ENCODE results near the gene SNX8.

SNX8 gene

GRCh38 chr7:2222516-2222915, 91.7 kb downstream of the SNX8 start:
- Histone ChIP-seq H3K4me2 (no peak overlapping the region), H3K36me3 (ENCODE audit: insufficient read depth) (peaks cover 10% of the 10 kb centered on the region; the same call in 1 of the 2 replicates), H3K27ac (no peak overlapping the region), H3K79me2 (ENCODE audit: insufficient read depth, low read depth) (no peaks in the 10 kb centered on the region; the same call in 1 of the 2 replicates), H3K4me1 (ENCODE audit: low read depth, poor library complexity, severe bottlenecking) (no peaks in the 10 kb centered on the region), H3K27me3 (ENCODE audit: insufficient read depth, low read depth) (no peaks in the 10 kb centered on the region), H2AFZ (ENCODE audit: low read depth) (no peak overlapping the region), H3K9ac (no peak overlapping the region), H3K4me3 (IDR thresholded peaks at IDR 0.05; ENCODE audit: insufficient read depth, low read depth, low read length) (no peak overlapping the region), H4K20me1 (ENCODE audit: insufficient read depth) (no peaks in the 10 kb centered on the region)
- TF ChIP-seq CTCF (conservative IDR thresholded peaks at IDR 0.05; ENCODE audit: low read depth, low read length), result no peak

GRCh38 chr7:2220954-2221353, 93.3 kb downstream of the SNX8 start:
- Histone ChIP-seq H3K4me2 (no peak overlapping the region), H3K36me3 (ENCODE audit: insufficient read depth) (peaks cover 12% of the 10 kb centered on the region; the same call in 1 of the 2 replicates), H2AFZ (ENCODE audit: low read depth) (no peak overlapping the region), H3K4me1 (ENCODE audit: low read depth, poor library complexity, severe bottlenecking) (no peaks in the 10 kb centered on the region), H3K79me2 (ENCODE audit: insufficient read depth, low read depth) (no peaks in the 10 kb centered on the region; the same call in 1 of the 2 replicates), H3K4me3 (IDR thresholded peaks at IDR 0.05; ENCODE audit: insufficient read depth, low read depth, low read length) (no peak overlapping the region), H3K27me3 (ENCODE audit: insufficient read depth, low read depth) (no peaks in the 10 kb centered on the region), H4K20me1 (ENCODE audit: insufficient read depth) (no peaks in the 10 kb centered on the region), H3K9ac (no peak overlapping the region), H3K27ac (no peak overlapping the region)
- no peak for TF ChIP-seq CTCF (conservative IDR thresholded peaks at IDR 0.05; ENCODE audit: low read depth, low read length)

GRCh38 chr7:2220506-2220905, 93.7 kb downstream of the SNX8 start:
- H3K4me1 ChIP-seq (ENCODE audit: low read depth, poor library complexity, severe bottlenecking), result no peaks in the 10 kb centered on the region
- H4K20me1 ChIP-seq (ENCODE audit: insufficient read depth), result no peaks in the 10 kb centered on the region
- H3K36me3 ChIP-seq (ENCODE audit: insufficient read depth), result peaks cover 12% of the 10 kb centered on the region; the same call in 1 of the 2 replicates
- H3K27me3 ChIP-seq (ENCODE audit: insufficient read depth, low read depth), result no peaks in the 10 kb centered on the region
- H3K9ac ChIP-seq, result no peak overlapping the region
- no peaks in the 10 kb centered on the region; the same call in 1 of the 2 replicates for H3K79me2 ChIP-seq (ENCODE audit: insufficient read depth, low read depth)
- no peak overlapping the region for H3K4me2 ChIP-seq
- no peak overlapping the region for H3K27ac ChIP-seq
- no peak for TF ChIP-seq CTCF (conservative IDR thresholded peaks at IDR 0.05; ENCODE audit: low read depth, low read length)
- no peak overlapping the region for H3K4me3 ChIP-seq (IDR thresholded peaks at IDR 0.05; ENCODE audit: insufficient read depth, low read depth, low read length)
- H2AFZ ChIP-seq (ENCODE audit: low read depth), result no peak overlapping the region

- no peak overlapping the region for H2AFZ ChIP-seq (ENCODE audit: low read depth)
- no peak overlapping the region for H3K4me2 ChIP-seq
- no peaks in the 10 kb centered on the region for H4K20me1 ChIP-seq (ENCODE audit: insufficient read depth)
- no peaks in the 10 kb centered on the region for H3K27me3 ChIP-seq (ENCODE audit: insufficient read depth, low read depth)
- no peak overlapping the region for H3K4me3 ChIP-seq (IDR thresholded peaks at IDR 0.05; ENCODE audit: insufficient read depth, low read depth, low read length)
- peaks cover 12% of the 10 kb centered on the region; the same call in 1 of the 2 replicates for H3K36me3 ChIP-seq (ENCODE audit: insufficient read depth)
- H3K27ac ChIP-seq, result no peak overlapping the region
- no peak for TF ChIP-seq CTCF (conservative IDR thresholded peaks at IDR 0.05; ENCODE audit: low read depth, low read length)
- no peaks in the 10 kb centered on the region; the same call in 1 of the 2 replicates for H3K79me2 ChIP-seq (ENCODE audit: insufficient read depth, low read depth)
- no peaks in the 10 kb centered on the region for H3K4me1 ChIP-seq (ENCODE audit: low read depth, poor library complexity, severe bottlenecking)
- H3K9ac ChIP-seq, result no peak overlapping the region
These were observed 94.2 kb downstream of the SNX8 start for GRCh38 chr7:2220030-2220429.

All from KMS-11 (cell line).